Dedifferentiated amniotic fluid mesenchymal stem cell (primary cell): ENCODE results near the gene KIF26B.
"Not testable (repeated sequence)": the region's sequence is repeated elsewhere in the genome, so short reads cannot be mapped to it uniquely, and the experiment has no call there.

Experiments used
- DNase-seq: peaks from one replicate; pipeline ENCODE4 v3.0.0-alpha.2; 2016; ENCODE audit errors: extremely low spot score

The KIF26B gene

GRCh38 chr1:245650441-245650960 is 495.7 kb downstream of the KIF26B start:
- DNase-seq: no peak

- no peak for DNase-seq
These were observed 496.3 kb downstream of the KIF26B start for GRCh38 chr1:245651093-245651492.

- no peak for DNase-seq
These were observed 497.3 kb downstream of the KIF26B start for GRCh38 chr1:245652116-245652515.

- DNase-seq: no peak
These were observed 498.1 kb downstream of the KIF26B start for GRCh38 chr1:245652660-245653427.

GRCh38 chr1:245654460-245655050 is 499.8 kb downstream of the KIF26B start:
- DNase-seq: no peak

- DNase-seq: no peak
These were observed 501.5 kb downstream of the KIF26B start for GRCh38 chr1:245656189-245656717.

- DNase-seq: no peak
These were observed 502.6 kb downstream of the KIF26B start for GRCh38 chr1:245657371-245657770.

GRCh38 chr1:245663373-245663772 is 508.6 kb downstream of the KIF26B start:
- DNase-seq: no peak

GRCh38 chr1:245663841-245664240 is 509.1 kb downstream of the KIF26B start:
- DNase-seq: no peak

GRCh38 chr1:245666412-245666811 is 511.6 kb downstream of the KIF26B start:
- DNase-seq: no peak

GRCh38 chr1:245671349-245671748 is 516.6 kb downstream of the KIF26B start:
- DNase-seq: no peak

GRCh38 chr1:245671966-245672767 is 517.4 kb downstream of the KIF26B start:
- no peak for DNase-seq

GRCh38 chr1:245672836-245673656 is 518.3 kb downstream of the KIF26B start:
- not testable (repeated sequence) for DNase-seq

GRCh38 chr1:245673881-245674414 is 519.2 kb downstream of the KIF26B start:
- no peak for DNase-seq

GRCh38 chr1:245677461-245678240 is 522.9 kb downstream of the KIF26B start:
- DNase-seq: no peak

GRCh38 chr1:245678860-245679411 is 524.2 kb downstream of the KIF26B start:
- no peak for DNase-seq

- DNase-seq: no peak
These were observed 525.3 kb downstream of the KIF26B start for GRCh38 chr1:245679821-245680780.
